Kidney tubule cell (primary cell): Measurements from ENCODE around the gene HGS.

ENCODE experiments used
- DNase-seq: peaks from one replicate; pipeline ENCODE4 v3.0.0-alpha.2; 2018; ENCODE audit warnings: low spot score

The HGS gene

GRCh38 chr17:81656118-81656743 lies 27.6 kb upstream of the HGS start, which contains the start of gene PDE6G:
PDE6G (minus strand) TSS chr17:81656542; CDS start chr17:81653305, 3,237 bp downstream.
- DNase-seq = no peak

GRCh38 chr17:81656835-81657234 lies 27.0 kb upstream of the HGS start:
- DNase-seq = no peak

- peak; percentile 28 for DNase-seq
Observed at GRCh38 chr17:81659038-81659437, 24.8 kb upstream of the HGS start.

GRCh38 chr17:81660441-81660840 lies 23.4 kb upstream of the HGS start:
- DNase-seq = no peak

GRCh38 chr17:81662002-81662401 lies 21.8 kb upstream of the HGS start:
- DNase-seq = no peak

- no peak for DNase-seq
Observed at GRCh38 chr17:81664051-81664470, 19.8 kb upstream of the HGS start.

GRCh38 chr17:81665205-81666091 lies 18.4 kb upstream of the HGS start:
- DNase-seq = peak; percentile 55

- DNase-seq = no peak
Observed at GRCh38 chr17:81666092-81666341, 17.8 kb upstream of the HGS start.

- DNase-seq = peak; percentile 96
Observed at GRCh38 chr17:81666342-81667191, 17.2 kb upstream of the HGS start, which contains the start of the genes CCDC137 and OXLD1. CCDC137 (plus strand) TSS chr17:81666737; CDS start chr17:81666767, 30 bp downstream. OXLD1 (minus strand) TSS chr17:81666605; CDS start chr17:81666577, 28 bp downstream.

GRCh38 chr17:81667754-81668153 lies 16.1 kb upstream of the HGS start:
- DNase-seq = no peak

- DNase-seq = no peak
Observed at GRCh38 chr17:81672504-81672903, 11.3 kb upstream of the HGS start.

GRCh38 chr17:81672954-81673353 lies 10.9 kb upstream of the HGS start:
- no peak for DNase-seq

- no peak for DNase-seq
Observed at GRCh38 chr17:81673561-81674258, 10.1 kb upstream of the HGS start.

- DNase-seq = peak; percentile 50
Observed at GRCh38 chr17:81675515-81676221, 8.1 kb upstream of the HGS start.

GRCh38 chr17:81676906-81677305 lies 6.9 kb upstream of the HGS start:
- no peak for DNase-seq

- DNase-seq = no peak
Observed at GRCh38 chr17:81680150-81680549, 3.7 kb upstream of the HGS start.

GRCh38 chr17:81681672-81682071 lies 2.1 kb upstream of the HGS start:
- DNase-seq = peak; percentile 89

GRCh38 chr17:81682565-81683207 lies 1.1 kb upstream of the HGS start:
- DNase-seq = peak; percentile 10

- no peak for DNase-seq
Observed at GRCh38 chr17:81683208-81683583, 615 bp upstream of the HGS start.

- DNase-seq = no peak
Observed at GRCh38 chr17:81684442-81684911, 666 bp downstream of the HGS start.

GRCh38 chr17:81685108-81685507 lies 1.3 kb downstream of the HGS start:
- peak; percentile 96 for DNase-seq
